IMR-90 (cell line): ENCODE data around the gene DBX1. TPM values are rescaled to one million over a fixed set of nuclear protein-coding genes. Genes with fewer than 3 reads are reported as not detected.

Experiments used
- ATAC-seq: fragments of 200-7000 bp; cut with Tn5 transposase; 2 replicates; pipeline ENCODE4 v1.9.1; 2020; ENCODE audit warnings: low read depth, mild to moderate bottlenecking, moderate library complexity
- BruUV-seq: library from RNA; stranded (reverse); fragments of 400-500 nt; replicated peaks from 2 replicates; lab custom pipeline; 2021; lab: Mats Ljungman, UMichigan
- CTCF ChIA-PET: fragments of 300-600 bp; formaldehyde crosslinking; extraction: SDS; loops from one replicate; lab custom pipeline; 2021; ENCODE audit warnings: antibody characterized with exemption; lab: Yijun Ruan, JAX
- POLR2A ChIA-PET: fragments of 300-600 bp; sonication (Branson Sonifier 250); formaldehyde crosslinking; loops from one replicate; lab custom pipeline; 2022; ENCODE audit warnings: antibody characterized with exemption; ENCODE audit not compliant: unreplicated experiment; lab: Charles Lee
- DNase-seq: peaks from one replicate; pipeline ENCODE4 v3.0.0; 2013
- H2AFZ ChIP-seq: replicated peaks from 2 replicates; pipeline ENCODE3; 2013; ENCODE audit warnings: low read length, mild to moderate bottlenecking; ENCODE audit not compliant: poor library complexity
- H2AK5ac ChIP-seq: 2 replicates; pipeline ENCODE4 v1.6.1; 2013; ENCODE audit warnings: low read depth, low read length, inconsistent platforms
- H2AK9ac ChIP-seq: replicated peaks from 2 replicates; pipeline ENCODE3; 2013; ENCODE audit warnings: mild to moderate bottlenecking, low read depth, low read length, moderate library complexity; ENCODE audit not compliant: poor library complexity
- H2BK120ac ChIP-seq: 2 replicates; pipeline ENCODE4 v1.6.1; 2013; ENCODE audit warnings: low read depth, low read length, inconsistent platforms
- H2BK15ac ChIP-seq: 3 replicates; pipeline ENCODE4 v1.6.1; 2013; ENCODE audit warnings: low read depth, low read length, inconsistent platforms
- H2BK20ac ChIP-seq: 2 replicates; pipeline ENCODE4 v1.6.1; 2013; ENCODE audit warnings: low read depth, mild to moderate bottlenecking, inconsistent platforms, low read length, moderate library complexity
- H2BK5ac ChIP-seq: 2 replicates; pipeline ENCODE4 v1.6.1; 2013; ENCODE audit warnings: mild to moderate bottlenecking, low read depth, low read length, inconsistent platforms; ENCODE audit not compliant: poor library complexity, severe bottlenecking
- H3K14ac ChIP-seq: replicated peaks from 2 replicates; pipeline ENCODE4 v1.6.1; 2013; ENCODE audit warnings: low read depth, low read length, inconsistent platforms
- H3K18ac ChIP-seq: 2 replicates; pipeline ENCODE4 v1.6.1; 2013; ENCODE audit warnings: low read depth, low read length, control low read depth
- H3K23ac ChIP-seq: 2 replicates; pipeline ENCODE4 v1.6.1; 2013; ENCODE audit warnings: low read depth, low read length, inconsistent platforms
- H3K27ac ChIP-seq: 2 replicates; pipeline ENCODE4 v1.5.1; 2013; ENCODE audit warnings: mild to moderate bottlenecking, control low read depth, low read length; ENCODE audit not compliant: insufficient read depth
- H3K27me3 ChIP-seq: 2 replicates; pipeline ENCODE4 v1.6.1; 2013; ENCODE audit warnings: low read length; ENCODE audit not compliant: control insufficient read depth, insufficient read depth
- H3K36me3 ChIP-seq: 2 replicates; pipeline ENCODE4 v1.6.1; 2013; ENCODE audit warnings: low read length, mixed read lengths; ENCODE audit not compliant: control insufficient read depth, insufficient read depth
- H3K4ac ChIP-seq: 2 replicates; pipeline ENCODE4 v1.6.1; 2013; ENCODE audit warnings: low read depth, low read length, inconsistent platforms
- H3K4me1 ChIP-seq: 2 replicates; pipeline ENCODE4 v1.6.1; 2013; ENCODE audit warnings: low read length, mixed read lengths; ENCODE audit not compliant: control insufficient read depth, insufficient read depth
- H3K4me2 ChIP-seq: 2 replicates; pipeline ENCODE4 v1.6.1; 2013; ENCODE audit warnings: low read depth, mild to moderate bottlenecking, control low read depth, low read length, moderate library complexity
- H3K4me3 ChIP-seq: 2 replicates; pipeline ENCODE4 v1.5.1; 2013; ENCODE audit warnings: low read depth, mild to moderate bottlenecking, control low read depth, low read length, moderate library complexity; ENCODE audit not compliant: insufficient read depth
- H3K56ac ChIP-seq: 2 replicates; pipeline ENCODE4 v1.6.1; 2013; ENCODE audit warnings: low read length, inconsistent platforms; ENCODE audit not compliant: insufficient read depth; ENCODE audit errors: extremely low read depth
- H3K79me1 ChIP-seq, 2 experiments: 2 replicates each; pipeline ENCODE4 v1.6.1; 2013; ENCODE audit warnings: low read length in 2 of 2, inconsistent platforms in 1 of 2, low read depth in 1 of 2
- H3K9ac ChIP-seq: 2 replicates; pipeline ENCODE4 v1.6.1; 2013; ENCODE audit warnings: low read depth, low read length, control low read depth
- H3K9me1 ChIP-seq: 2 replicates; pipeline ENCODE4 v1.6.1; 2013; ENCODE audit warnings: low read length, inconsistent platforms; ENCODE audit not compliant: insufficient read depth
- H3K9me3 ChIP-seq: 2 replicates; pipeline ENCODE4 v1.6.1; 2013; ENCODE audit warnings: low read length; ENCODE audit not compliant: control insufficient read depth, insufficient read depth
- H4K20me1 ChIP-seq: 2 replicates; pipeline ENCODE4 v1.6.1; 2013; ENCODE audit warnings: low read length, inconsistent platforms; ENCODE audit not compliant: insufficient read depth
- H4K5ac ChIP-seq: 2 replicates; pipeline ENCODE4 v1.6.1; 2013; ENCODE audit warnings: mild to moderate bottlenecking, low read depth, low read length, control low read depth
- H4K8ac ChIP-seq, 2 experiments: 2 replicates each; pipeline ENCODE4 v1.6.1; 2013; ENCODE audit warnings: low read depth in 2 of 2, low read length in 2 of 2, control low read depth in 1 of 2, inconsistent platforms in 1 of 2
- H4K91ac ChIP-seq: 2 replicates; pipeline ENCODE4 v1.6.1; 2013; ENCODE audit warnings: low read depth, low read length, inconsistent platforms; ENCODE audit not compliant: insufficient read depth
- BHLHE40 ChIP-seq: fragments of 150-350 bp; IDR thresholded peaks from 2 replicates; pipeline ENCODE4 v1.6.1; 2016; ENCODE audit warnings: mild to moderate bottlenecking, low read depth, low read length
- CEBPB ChIP-seq: IDR thresholded peaks from 2 replicates; pipeline ENCODE4 v1.6.1; 2012; ENCODE audit warnings: low read depth, low read length, improper control_type of control experiment
- CHD1 ChIP-seq: IDR thresholded peaks from 2 replicates; pipeline ENCODE4 v1.6.1; 2012; ENCODE audit warnings: low read depth, low read length, improper control_type of control experiment
- FOS ChIP-seq: fragments of 150-350 bp; IDR thresholded peaks from 2 replicates; pipeline ENCODE4 v1.6.1; 2016; ENCODE audit warnings: low read depth, low read length
- MAZ ChIP-seq: IDR thresholded peaks from 2 replicates; pipeline ENCODE4 v1.6.1; 2012; ENCODE audit warnings: low read depth, mild to moderate bottlenecking, low read length, improper control_type of control experiment, moderate library complexity, borderline replicate concordance
- RAD21 ChIP-seq: IDR thresholded peaks from 2 replicates; pipeline ENCODE4 v1.6.1; 2012; ENCODE audit warnings: low read length, improper control_type of control experiment
- RCOR1 ChIP-seq: IDR thresholded peaks from 2 replicates; pipeline ENCODE4 v1.6.1; 2012; ENCODE audit warnings: mild to moderate bottlenecking, low read length, improper control_type of control experiment; ENCODE audit not compliant: insufficient replicate concordance
- SMC3 ChIP-seq: fragments of 150-350 bp; IDR thresholded peaks from 2 replicates; pipeline ENCODE4 v1.6.1; 2016; ENCODE audit warnings: low read depth, mild to moderate bottlenecking, antibody characterized with exemption, low read length, moderate library complexity
- dilution Hi-C: fragments of 300-500 bp; cut with HindIII; formaldehyde crosslinking; loops from one replicate; pipeline ENCODE4 v1.14.3; 2018; ENCODE audit warnings: low sequenced_read_pairs; ENCODE audit not compliant: unreplicated experiment
- in situ Hi-C: fragments of 300-500 bp; cut with MboI; formaldehyde crosslinking; loops from 3 replicates; pipeline ENCODE4 v1.14.3; 2019; ENCODE audit warnings: low sequenced_read_pairs, inconsistent platforms, mixed read lengths
- intact Hi-C: fragments of 100-400 bp; cut with micrococcal nuclease; formaldehyde crosslinking; loops from 2 replicates; pipeline ENCODE4 v1.10.0; 2022
- polyA plus RNA-seq, 3 experiments: library from polyadenylated mRNA; depleted of rRNA; stranded (reverse); fragments of >200 nt; gene quantifications; 2 replicates each; pipeline ENCODE4 v1.2.3, GENCODE V29; 2012; ENCODE audit warnings: low replicate concordance in 1 of 3
- total RNA-seq: library from RNA; depleted of rRNA; stranded (reverse); fragments of >200 nt; gene quantifications from 2 replicates; pipeline ENCODE4 v1.2.3, GENCODE V29; 2012
- TF ChIP-seq, protein P1 (sequence below): fragments of 150-350 bp; IDR thresholded peaks from 2 replicates; pipeline ENCODE4 v1.6.1; 2016; ENCODE audit warnings: low read depth, mild to moderate bottlenecking, low read length, moderate library complexity, borderline replicate concordance
- TF ChIP-seq, protein P2 (sequence below): fragments of 150-350 bp; IDR thresholded peaks from 2 replicates; pipeline ENCODE4 v1.6.1; 2017; ENCODE audit warnings: mild to moderate bottlenecking, antibody characterized with exemption, low read length, low read depth
- TF ChIP-seq, protein P3 (sequence below): conservative IDR thresholded peaks from 2 replicates; pipeline ENCODE4 v1.5.1; 2012; ENCODE audit warnings: mild to moderate bottlenecking, low read depth, low read length, improper control_type of control experiment

DBX1 gene
- total and polyA plus RNA-seq, 2 of the 4 experiments (the other 2 are of a cell fraction), result not detected

DNA sequence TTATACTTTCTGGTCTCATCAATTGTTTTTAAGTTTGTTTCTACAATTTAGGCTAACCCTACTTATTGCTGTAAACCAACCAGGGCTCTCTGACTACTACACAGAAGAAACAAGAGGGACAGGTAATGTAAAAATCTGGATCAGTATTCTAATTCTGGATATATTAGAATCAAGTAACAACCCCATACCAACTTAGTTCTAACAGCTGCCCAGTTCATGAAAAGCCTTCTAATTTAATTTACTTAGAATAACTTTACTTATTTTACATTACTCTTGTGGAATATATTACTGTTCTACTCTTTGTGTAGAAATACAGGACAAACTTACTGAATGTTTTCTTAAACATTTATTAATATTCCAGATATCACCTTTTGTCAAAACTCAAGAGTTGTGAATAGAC, 45.5 kb upstream of the DBX1 start:
- Histone ChIP-seq H3K4me1 (no peaks in the 10 kb centered on the region), H3K9ac (no peak overlapping the region), H3K14ac (no peak overlapping the region), H2BK5ac (no peak overlapping the region), H3K9me1 (no peaks in the 10 kb centered on the region), H4K91ac (no peak overlapping the region), H3K36me3 (no peaks in the 10 kb centered on the region), H2BK120ac (no peak overlapping the region), H3K4me2 (no peak overlapping the region), H4K8ac (no peak overlapping the region), H3K27ac (no peak overlapping the region), H3K4ac (no peak overlapping the region), H3K23ac (no peak overlapping the region), H4K20me1 (no peaks in the 10 kb centered on the region), H3K79me1 (no peaks in the 10 kb centered on the region), H3K9me3 (no peaks in the 10 kb centered on the region; the same call in 1 of the 2 replicates), H3K4me3 (no peak overlapping the region), H3K56ac (no peak overlapping the region), H2AK5ac (no peak overlapping the region), H4K5ac (no peak overlapping the region), H3K18ac (no peak overlapping the region), H2AFZ (no peak overlapping the region), H3K27me3 (peaks cover 41% of the 10 kb centered on the region), H2BK15ac (no peak overlapping the region), H2AK9ac (no peak overlapping the region), H2BK20ac (no peak overlapping the region)
- no peak for ATAC-seq
- in situ Hi-C loops, result no loop called here
- no TSS peak for BruUV-seq
- POLR2A ChIA-PET, result no interaction called here
- CTCF ChIA-PET, result no interaction called here
- dilution Hi-C loops, result no loop called here
- TF ChIP-seq, protein P1, sequence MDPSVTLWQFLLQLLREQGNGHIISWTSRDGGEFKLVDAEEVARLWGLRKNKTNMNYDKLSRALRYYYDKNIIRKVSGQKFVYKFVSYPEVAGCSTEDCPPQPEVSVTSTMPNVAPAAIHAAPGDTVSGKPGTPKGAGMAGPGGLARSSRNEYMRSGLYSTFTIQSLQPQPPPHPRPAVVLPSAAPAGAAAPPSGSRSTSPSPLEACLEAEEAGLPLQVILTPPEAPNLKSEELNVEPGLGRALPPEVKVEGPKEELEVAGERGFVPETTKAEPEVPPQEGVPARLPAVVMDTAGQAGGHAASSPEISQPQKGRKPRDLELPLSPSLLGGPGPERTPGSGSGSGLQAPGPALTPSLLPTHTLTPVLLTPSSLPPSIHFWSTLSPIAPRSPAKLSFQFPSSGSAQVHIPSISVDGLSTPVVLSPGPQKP, result no peak
- no peak for TF ChIP-seq FOS
- no peak for TF ChIP-seq RCOR1
- no peak for TF ChIP-seq SMC3
- no peak for TF ChIP-seq MAZ
- TF ChIP-seq CHD1, result no peak
- no peak for TF ChIP-seq RAD21
- TF ChIP-seq, protein P2, sequence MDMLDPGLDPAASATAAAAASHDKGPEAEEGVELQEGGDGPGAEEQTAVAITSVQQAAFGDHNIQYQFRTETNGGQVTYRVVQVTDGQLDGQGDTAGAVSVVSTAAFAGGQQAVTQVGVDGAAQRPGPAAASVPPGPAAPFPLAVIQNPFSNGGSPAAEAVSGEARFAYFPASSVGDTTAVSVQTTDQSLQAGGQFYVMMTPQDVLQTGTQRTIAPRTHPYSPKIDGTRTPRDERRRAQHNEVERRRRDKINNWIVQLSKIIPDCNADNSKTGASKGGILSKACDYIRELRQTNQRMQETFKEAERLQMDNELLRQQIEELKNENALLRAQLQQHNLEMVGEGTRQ, result no peak
- no peak for TF ChIP-seq CEBPB
- TF ChIP-seq BHLHE40, result no peak
- TF ChIP-seq, protein P3, sequence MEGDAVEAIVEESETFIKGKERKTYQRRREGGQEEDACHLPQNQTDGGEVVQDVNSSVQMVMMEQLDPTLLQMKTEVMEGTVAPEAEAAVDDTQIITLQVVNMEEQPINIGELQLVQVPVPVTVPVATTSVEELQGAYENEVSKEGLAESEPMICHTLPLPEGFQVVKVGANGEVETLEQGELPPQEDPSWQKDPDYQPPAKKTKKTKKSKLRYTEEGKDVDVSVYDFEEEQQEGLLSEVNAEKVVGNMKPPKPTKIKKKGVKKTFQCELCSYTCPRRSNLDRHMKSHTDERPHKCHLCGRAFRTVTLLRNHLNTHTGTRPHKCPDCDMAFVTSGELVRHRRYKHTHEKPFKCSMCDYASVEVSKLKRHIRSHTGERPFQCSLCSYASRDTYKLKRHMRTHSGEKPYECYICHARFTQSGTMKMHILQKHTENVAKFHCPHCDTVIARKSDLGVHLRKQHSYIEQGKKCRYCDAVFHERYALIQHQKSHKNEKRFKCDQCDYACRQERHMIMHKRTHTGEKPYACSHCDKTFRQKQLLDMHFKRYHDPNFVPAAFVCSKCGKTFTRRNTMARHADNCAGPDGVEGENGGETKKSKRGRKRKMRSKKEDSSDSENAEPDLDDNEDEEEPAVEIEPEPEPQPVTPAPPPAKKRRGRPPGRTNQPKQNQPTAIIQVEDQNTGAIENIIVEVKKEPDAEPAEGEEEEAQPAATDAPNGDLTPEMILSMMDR, result no peak
- intact Hi-C loops, result no loop called here
- no peak for DNase-seq
